Measurements from ENCODE around the gene SHISA5. TPM values are rescaled to one million over a fixed set of nuclear protein-coding genes. Genes with fewer than 3 reads are reported as not detected.
A peak's percentile ranks its signal among the peaks of the same experiment; 100 is the strongest.

Gene SHISA5
- total and polyA plus RNA-seq, 2 of the 8 experiments (the other 6 are each of a cell fraction or from before 2014, with no cell fraction given), result 196 to 315 TPM

DNA sequence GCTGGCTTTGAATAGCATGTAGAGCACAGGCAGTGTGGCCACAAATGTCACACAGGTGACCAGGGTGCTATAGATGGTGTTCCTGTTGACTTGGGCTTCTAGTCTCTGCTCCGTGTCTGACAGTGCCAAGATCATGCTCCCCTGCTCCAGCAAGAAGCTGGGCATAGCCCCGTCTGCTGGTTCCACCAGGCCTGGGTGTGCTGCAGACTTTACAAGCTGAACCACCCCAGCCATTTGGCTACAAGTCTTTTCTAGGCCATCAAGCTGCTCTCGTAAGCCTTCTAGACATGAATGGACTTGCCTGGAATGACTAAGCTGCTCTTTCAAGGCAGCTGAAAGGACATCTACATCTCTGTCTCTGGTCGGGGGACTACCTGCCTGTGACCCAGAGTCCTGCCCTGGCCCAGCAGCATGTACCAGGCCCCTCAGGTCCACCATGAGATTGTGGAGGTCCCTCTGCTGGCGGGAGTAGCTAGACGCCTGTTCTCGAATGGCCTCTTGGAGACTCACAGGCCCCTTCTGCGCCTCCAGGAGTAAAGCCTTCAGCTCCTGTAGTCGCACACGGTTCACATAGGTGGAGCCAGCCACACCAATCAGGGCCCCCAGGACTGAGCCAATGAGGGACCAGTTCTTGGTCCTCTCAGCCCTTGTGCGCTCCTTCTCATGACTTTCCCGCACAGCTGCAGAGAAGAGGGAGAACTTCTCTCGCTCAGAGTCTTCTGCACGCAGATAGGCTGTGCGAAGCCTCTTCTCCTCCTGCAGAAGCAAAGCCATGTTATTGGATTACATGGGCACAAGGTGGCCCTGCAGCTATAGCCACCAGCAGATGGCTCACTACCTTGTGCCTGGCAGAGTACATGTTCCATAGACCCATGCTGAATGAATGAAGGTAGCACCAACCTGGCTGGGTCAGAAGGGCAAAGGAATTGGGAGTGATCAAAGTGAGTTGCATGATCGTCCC, 71.3 kb downstream of the SHISA5 start (continued):
- TF ChIP-seq, protein P1, sequence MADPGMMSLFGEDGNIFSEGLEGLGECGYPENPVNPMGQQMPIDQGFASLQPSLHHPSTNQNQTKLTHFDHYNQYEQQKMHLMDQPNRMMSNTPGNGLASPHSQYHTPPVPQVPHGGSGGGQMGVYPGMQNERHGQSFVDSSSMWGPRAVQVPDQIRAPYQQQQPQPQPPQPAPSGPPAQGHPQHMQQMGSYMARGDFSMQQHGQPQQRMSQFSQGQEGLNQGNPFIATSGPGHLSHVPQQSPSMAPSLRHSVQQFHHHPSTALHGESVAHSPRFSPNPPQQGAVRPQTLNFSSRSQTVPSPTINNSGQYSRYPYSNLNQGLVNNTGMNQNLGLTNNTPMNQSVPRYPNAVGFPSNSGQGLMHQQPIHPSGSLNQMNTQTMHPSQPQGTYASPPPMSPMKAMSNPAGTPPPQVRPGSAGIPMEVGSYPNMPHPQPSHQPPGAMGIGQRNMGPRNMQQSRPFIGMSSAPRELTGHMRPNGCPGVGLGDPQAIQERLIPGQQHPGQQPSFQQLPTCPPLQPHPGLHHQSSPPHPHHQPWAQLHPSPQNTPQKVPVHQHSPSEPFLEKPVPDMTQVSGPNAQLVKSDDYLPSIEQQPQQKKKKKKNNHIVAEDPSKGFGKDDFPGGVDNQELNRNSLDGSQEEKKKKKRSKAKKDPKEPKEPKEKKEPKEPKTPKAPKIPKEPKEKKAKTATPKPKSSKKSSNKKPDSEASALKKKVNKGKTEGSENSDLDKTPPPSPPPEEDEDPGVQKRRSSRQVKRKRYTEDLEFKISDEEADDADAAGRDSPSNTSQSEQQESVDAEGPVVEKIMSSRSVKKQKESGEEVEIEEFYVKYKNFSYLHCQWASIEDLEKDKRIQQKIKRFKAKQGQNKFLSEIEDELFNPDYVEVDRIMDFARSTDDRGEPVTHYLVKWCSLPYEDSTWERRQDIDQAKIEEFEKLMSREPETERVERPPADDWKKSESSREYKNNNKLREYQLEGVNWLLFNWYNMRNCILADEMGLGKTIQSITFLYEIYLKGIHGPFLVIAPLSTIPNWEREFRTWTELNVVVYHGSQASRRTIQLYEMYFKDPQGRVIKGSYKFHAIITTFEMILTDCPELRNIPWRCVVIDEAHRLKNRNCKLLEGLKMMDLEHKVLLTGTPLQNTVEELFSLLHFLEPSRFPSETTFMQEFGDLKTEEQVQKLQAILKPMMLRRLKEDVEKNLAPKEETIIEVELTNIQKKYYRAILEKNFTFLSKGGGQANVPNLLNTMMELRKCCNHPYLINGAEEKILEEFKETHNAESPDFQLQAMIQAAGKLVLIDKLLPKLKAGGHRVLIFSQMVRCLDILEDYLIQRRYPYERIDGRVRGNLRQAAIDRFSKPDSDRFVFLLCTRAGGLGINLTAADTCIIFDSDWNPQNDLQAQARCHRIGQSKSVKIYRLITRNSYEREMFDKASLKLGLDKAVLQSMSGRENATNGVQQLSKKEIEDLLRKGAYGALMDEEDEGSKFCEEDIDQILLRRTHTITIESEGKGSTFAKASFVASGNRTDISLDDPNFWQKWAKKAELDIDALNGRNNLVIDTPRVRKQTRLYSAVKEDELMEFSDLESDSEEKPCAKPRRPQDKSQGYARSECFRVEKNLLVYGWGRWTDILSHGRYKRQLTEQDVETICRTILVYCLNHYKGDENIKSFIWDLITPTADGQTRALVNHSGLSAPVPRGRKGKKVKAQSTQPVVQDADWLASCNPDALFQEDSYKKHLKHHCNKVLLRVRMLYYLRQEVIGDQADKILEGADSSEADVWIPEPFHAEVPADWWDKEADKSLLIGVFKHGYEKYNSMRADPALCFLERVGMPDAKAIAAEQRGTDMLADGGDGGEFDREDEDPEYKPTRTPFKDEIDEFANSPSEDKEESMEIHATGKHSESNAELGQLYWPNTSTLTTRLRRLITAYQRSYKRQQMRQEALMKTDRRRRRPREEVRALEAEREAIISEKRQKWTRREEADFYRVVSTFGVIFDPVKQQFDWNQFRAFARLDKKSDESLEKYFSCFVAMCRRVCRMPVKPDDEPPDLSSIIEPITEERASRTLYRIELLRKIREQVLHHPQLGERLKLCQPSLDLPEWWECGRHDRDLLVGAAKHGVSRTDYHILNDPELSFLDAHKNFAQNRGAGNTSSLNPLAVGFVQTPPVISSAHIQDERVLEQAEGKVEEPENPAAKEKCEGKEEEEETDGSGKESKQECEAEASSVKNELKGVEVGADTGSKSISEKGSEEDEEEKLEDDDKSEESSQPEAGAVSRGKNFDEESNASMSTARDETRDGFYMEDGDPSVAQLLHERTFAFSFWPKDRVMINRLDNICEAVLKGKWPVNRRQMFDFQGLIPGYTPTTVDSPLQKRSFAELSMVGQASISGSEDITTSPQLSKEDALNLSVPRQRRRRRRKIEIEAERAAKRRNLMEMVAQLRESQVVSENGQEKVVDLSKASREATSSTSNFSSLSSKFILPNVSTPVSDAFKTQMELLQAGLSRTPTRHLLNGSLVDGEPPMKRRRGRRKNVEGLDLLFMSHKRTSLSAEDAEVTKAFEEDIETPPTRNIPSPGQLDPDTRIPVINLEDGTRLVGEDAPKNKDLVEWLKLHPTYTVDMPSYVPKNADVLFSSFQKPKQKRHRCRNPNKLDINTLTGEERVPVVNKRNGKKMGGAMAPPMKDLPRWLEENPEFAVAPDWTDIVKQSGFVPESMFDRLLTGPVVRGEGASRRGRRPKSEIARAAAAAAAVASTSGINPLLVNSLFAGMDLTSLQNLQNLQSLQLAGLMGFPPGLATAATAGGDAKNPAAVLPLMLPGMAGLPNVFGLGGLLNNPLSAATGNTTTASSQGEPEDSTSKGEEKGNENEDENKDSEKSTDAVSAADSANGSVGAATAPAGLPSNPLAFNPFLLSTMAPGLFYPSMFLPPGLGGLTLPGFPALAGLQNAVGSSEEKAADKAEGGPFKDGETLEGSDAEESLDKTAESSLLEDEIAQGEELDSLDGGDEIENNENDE (IDR thresholded peaks at IDR 0.05; ENCODE audit: insufficient replicate concordance, low read length), result no peak
- no peak for TF ChIP-seq TEAD4 (IDR thresholded peaks at IDR 0.05; ENCODE audit: low read depth, low read length)
- TF ChIP-seq, protein P2, sequence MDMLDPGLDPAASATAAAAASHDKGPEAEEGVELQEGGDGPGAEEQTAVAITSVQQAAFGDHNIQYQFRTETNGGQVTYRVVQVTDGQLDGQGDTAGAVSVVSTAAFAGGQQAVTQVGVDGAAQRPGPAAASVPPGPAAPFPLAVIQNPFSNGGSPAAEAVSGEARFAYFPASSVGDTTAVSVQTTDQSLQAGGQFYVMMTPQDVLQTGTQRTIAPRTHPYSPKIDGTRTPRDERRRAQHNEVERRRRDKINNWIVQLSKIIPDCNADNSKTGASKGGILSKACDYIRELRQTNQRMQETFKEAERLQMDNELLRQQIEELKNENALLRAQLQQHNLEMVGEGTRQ (IDR thresholded peaks at IDR 0.05; ENCODE audit: low read length), result no peak
- TF ChIP-seq RAD21 (IDR thresholded peaks at IDR 0.05 in 1 of 2, conservative IDR thresholded peaks at IDR 0.05 in 1 of 2; ENCODE audit: low read depth in 2 of 2, low read length in 2 of 2), result peak; percentile 29 to 44
- TF ChIP-seq EZH2 (IDR thresholded peaks at IDR 0.05; ENCODE audit: low read depth, low read length, severe bottlenecking), result no peak
- TF ChIP-seq, protein P3, sequence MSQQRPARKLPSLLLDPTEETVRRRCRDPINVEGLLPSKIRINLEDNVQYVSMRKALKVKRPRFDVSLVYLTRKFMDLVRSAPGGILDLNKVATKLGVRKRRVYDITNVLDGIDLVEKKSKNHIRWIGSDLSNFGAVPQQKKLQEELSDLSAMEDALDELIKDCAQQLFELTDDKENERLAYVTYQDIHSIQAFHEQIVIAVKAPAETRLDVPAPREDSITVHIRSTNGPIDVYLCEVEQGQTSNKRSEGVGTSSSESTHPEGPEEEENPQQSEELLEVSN (IDR thresholded peaks at IDR 0.05), result no peak

Measured in H1 (cell line).